ENCODE data around the gene EPHB3.

- TF ChIP-seq, protein P1, sequence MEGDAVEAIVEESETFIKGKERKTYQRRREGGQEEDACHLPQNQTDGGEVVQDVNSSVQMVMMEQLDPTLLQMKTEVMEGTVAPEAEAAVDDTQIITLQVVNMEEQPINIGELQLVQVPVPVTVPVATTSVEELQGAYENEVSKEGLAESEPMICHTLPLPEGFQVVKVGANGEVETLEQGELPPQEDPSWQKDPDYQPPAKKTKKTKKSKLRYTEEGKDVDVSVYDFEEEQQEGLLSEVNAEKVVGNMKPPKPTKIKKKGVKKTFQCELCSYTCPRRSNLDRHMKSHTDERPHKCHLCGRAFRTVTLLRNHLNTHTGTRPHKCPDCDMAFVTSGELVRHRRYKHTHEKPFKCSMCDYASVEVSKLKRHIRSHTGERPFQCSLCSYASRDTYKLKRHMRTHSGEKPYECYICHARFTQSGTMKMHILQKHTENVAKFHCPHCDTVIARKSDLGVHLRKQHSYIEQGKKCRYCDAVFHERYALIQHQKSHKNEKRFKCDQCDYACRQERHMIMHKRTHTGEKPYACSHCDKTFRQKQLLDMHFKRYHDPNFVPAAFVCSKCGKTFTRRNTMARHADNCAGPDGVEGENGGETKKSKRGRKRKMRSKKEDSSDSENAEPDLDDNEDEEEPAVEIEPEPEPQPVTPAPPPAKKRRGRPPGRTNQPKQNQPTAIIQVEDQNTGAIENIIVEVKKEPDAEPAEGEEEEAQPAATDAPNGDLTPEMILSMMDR (IDR thresholded peaks at IDR 0.05; ENCODE audit: insufficient read depth, low read depth, low read length), result no peak
- no peak for TF ChIP-seq EZH2 (IDR thresholded peaks at IDR 0.05; ENCODE audit: insufficient read depth, low read length)
Observed at GRCh38 chr3:184610245-184610871, 48.8 kb downstream of the EPHB3 start.
